DND-41 (cell line): ENCODE data around the gene ZFAND6.

ENCODE experiments used
- ATAC-seq: fragments of 200-7000 bp; cut with Tn5 transposase; 3 replicates; pipeline ENCODE4 v1.9.1; 2021; ENCODE audit warnings: low read depth; ENCODE audit not compliant: insufficient read depth
- DNase-seq: peaks from one replicate; pipeline ENCODE4 v3.0.0-alpha.2; 2020
- H2AFZ ChIP-seq: 2 replicates; pipeline ENCODE4 v1.6.0; 2012; ENCODE audit warnings: low read depth, low read length
- H3K27ac ChIP-seq: 2 replicates; pipeline ENCODE4 v1.5.1; 2012; ENCODE audit warnings: low read length, inconsistent platforms
- H3K27me3 ChIP-seq: fragments of 200-600 bp; sonication (generic); 2 replicates; pipeline ENCODE4 v1.6.0; 2012; ENCODE audit warnings: low read length, mild to moderate bottlenecking, inconsistent platforms; ENCODE audit not compliant: insufficient read depth, poor library complexity
- H3K36me3 ChIP-seq: 2 replicates; pipeline ENCODE4 v1.5.1; 2012; ENCODE audit warnings: low read length, inconsistent platforms; ENCODE audit not compliant: insufficient read depth
- H3K4me1 ChIP-seq: 2 replicates; pipeline ENCODE4 v1.5.1; 2012; ENCODE audit warnings: mild to moderate bottlenecking, low read length; ENCODE audit not compliant: insufficient read depth
- H3K4me2 ChIP-seq: 2 replicates; pipeline ENCODE4 v1.6.0; 2012; ENCODE audit warnings: mild to moderate bottlenecking, moderate library complexity, low read length, inconsistent platforms; ENCODE audit not compliant: insufficient read depth
- H3K4me3 ChIP-seq, 2 experiments: fragments of 200-600 bp in 1 of 2; shearing (Covaris generic) in 1 of 2; 2 replicates each; pipeline ENCODE4 v1.5.1; 2012 to 2016; ENCODE audit warnings: inconsistent platforms in 2 of 2, low read length in 2 of 2, mild to moderate bottlenecking in 2 of 2, low read depth in 1 of 2, moderate library complexity in 1 of 2
- H3K79me2 ChIP-seq: 2 replicates; pipeline ENCODE4 v1.6.0; 2012; ENCODE audit warnings: low read length, inconsistent platforms; ENCODE audit not compliant: insufficient read depth
- H3K9ac ChIP-seq: 2 replicates; pipeline ENCODE4 v1.6.0; 2012; ENCODE audit warnings: low read depth, mild to moderate bottlenecking, inconsistent platforms, low read length, moderate library complexity
- H3K9me3 ChIP-seq: 2 replicates; pipeline ENCODE4 v1.5.1; 2012; ENCODE audit warnings: low read length, moderate library complexity, mild to moderate bottlenecking, inconsistent platforms; ENCODE audit not compliant: insufficient read depth, severe bottlenecking
- H4K20me1 ChIP-seq: 2 replicates; pipeline ENCODE4 v1.6.0; 2012; ENCODE audit warnings: low read length; ENCODE audit not compliant: insufficient read depth
- CTCF ChIP-seq: IDR thresholded peaks from 2 replicates; pipeline ENCODE4 v1.5.1; 2012; ENCODE audit warnings: borderline replicate concordance, low read length, moderate library complexity, mild to moderate bottlenecking; ENCODE audit not compliant: poor library complexity, severe bottlenecking; ENCODE audit errors: extremely low read depth
- EZH2 ChIP-seq: IDR thresholded peaks from 3 replicates; pipeline ENCODE4 v1.6.1; 2012; ENCODE audit warnings: borderline replicate concordance, low read depth, mild to moderate bottlenecking, moderate library complexity, low read length, inconsistent platforms; ENCODE audit not compliant: severe bottlenecking

Gene ZFAND6

GRCh38 chr15:80110920-80111319, 51.4 kb downstream of the ZFAND6 start:
- DNase-seq = no peak
- no peaks in the 10 kb centered on the region for H3K27me3 ChIP-seq
- peaks cover 21% of the 10 kb centered on the region; the same call in 1 of the 2 replicates for H4K20me1 ChIP-seq
- H3K4me3 ChIP-seq = no peak overlapping the region
- no peaks in the 10 kb centered on the region for H3K36me3 ChIP-seq
- H3K4me2 ChIP-seq = no peak overlapping the region
- H2AFZ ChIP-seq = no peak overlapping the region
- no peak for TF ChIP-seq EZH2
- no peak for TF ChIP-seq CTCF
- H3K27ac ChIP-seq = no peak overlapping the region
- no peak for ATAC-seq
- H3K9me3 ChIP-seq = no peaks in the 10 kb centered on the region
- peaks cover 55% of the 10 kb centered on the region for H3K79me2 ChIP-seq
- no peak overlapping the region for H3K9ac ChIP-seq
- H3K4me1 ChIP-seq = no peaks in the 10 kb centered on the region

GRCh38 chr15:80114114-80114513, 54.6 kb downstream of the ZFAND6 start:
- Histone ChIP-seq H3K4me2 (no peak overlapping the region), H3K36me3 (no peaks in the 10 kb centered on the region), H4K20me1 (peaks cover 16% of the 10 kb centered on the region; the same call in 1 of the 2 replicates), H3K79me2 (peaks cover 67% of the 10 kb centered on the region; the same call in 1 of the 2 replicates), H3K9ac (no peak overlapping the region), H3K4me3 (no peak overlapping the region), H3K27ac (no peak overlapping the region), H3K9me3 (no peaks in the 10 kb centered on the region), H3K4me1 (no peaks in the 10 kb centered on the region), H3K27me3 (no peaks in the 10 kb centered on the region), H2AFZ (no peak overlapping the region)
- TF ChIP-seq CTCF = no peak
- no peak for TF ChIP-seq EZH2
- ATAC-seq = no peak
- DNase-seq = no peak

GRCh38 chr15:80115021-80115420, 55.5 kb downstream of the ZFAND6 start:
- ATAC-seq (no peak), DNase-seq (no peak)
- no peak overlapping the region for H3K4me3 ChIP-seq
- no peak overlapping the region for H2AFZ ChIP-seq
- no peak for TF ChIP-seq EZH2
- TF ChIP-seq CTCF = no peak
- peaks cover 13% of the 10 kb centered on the region; the same call in 1 of the 2 replicates for H4K20me1 ChIP-seq
- H3K27ac ChIP-seq = no peak overlapping the region
- no peaks in the 10 kb centered on the region for H3K9me3 ChIP-seq
- H3K27me3 ChIP-seq = no peaks in the 10 kb centered on the region
- no peaks in the 10 kb centered on the region for H3K36me3 ChIP-seq
- H3K9ac ChIP-seq = no peak overlapping the region
- peaks cover 62% of the 10 kb centered on the region; the same call in 1 of the 2 replicates for H3K79me2 ChIP-seq
- no peak overlapping the region for H3K4me2 ChIP-seq
- H3K4me1 ChIP-seq = no peaks in the 10 kb centered on the region

GRCh38 chr15:80118956-80119355, 59.5 kb downstream of the ZFAND6 start:
- peaks cover 46% of the 10 kb centered on the region; the same call in 1 of the 2 replicates for H3K79me2 ChIP-seq
- H3K9ac ChIP-seq = no peak overlapping the region
- H3K36me3 ChIP-seq = peaks cover 26% of the 10 kb centered on the region
- peaks cover 5% of the 10 kb centered on the region; the same call in 1 of the 2 replicates for H4K20me1 ChIP-seq
- ATAC-seq (no peak), DNase-seq (no peak)
- no peak overlapping the region for H2AFZ ChIP-seq
- no peak overlapping the region for H3K4me2 ChIP-seq
- no peaks in the 10 kb centered on the region for H3K27me3 ChIP-seq
- no peaks in the 10 kb centered on the region for H3K4me1 ChIP-seq
- H3K27ac ChIP-seq = no peak overlapping the region
- H3K9me3 ChIP-seq = no peaks in the 10 kb centered on the region
- H3K4me3 ChIP-seq = no peak overlapping the region
- TF ChIP-seq CTCF (no peak), EZH2 (no peak)
